ENCODE results near the gene SIGLEC10.
"Not testable (repeated sequence)": the region's sequence is repeated elsewhere in the genome, so short reads cannot be mapped to it uniquely, and the experiment has no call there.

The SIGLEC10 gene

GRCh38 chr19:51417810-51418157, 342 bp upstream of the SIGLEC10 start:
- Histone ChIP-seq H3K27me3 (ENCODE audit: control insufficient read depth in 1 of 2, insufficient read depth in 2 of 2, low read length in 2 of 2) (no peaks in the 10 kb centered on the region), H3K27ac (ENCODE audit: low read depth, low read length) (no peak overlapping the region)

GRCh38 chr19:51416422-51416821, 1.0 kb downstream of the SIGLEC10 start:
- not testable (repeated sequence) for H3K4me3 ChIP-seq (ENCODE audit: low read depth in 1 of 2, low read length in 2 of 2); H3K27me3 ChIP-seq (ENCODE audit: control insufficient read depth in 1 of 2, insufficient read depth in 2 of 2, low read length in 2 of 2); H3K9me3 ChIP-seq (ENCODE audit: control insufficient read depth in 1 of 2, low read length in 2 of 2); H3K36me3 ChIP-seq (ENCODE audit: control insufficient read depth in 1 of 2, insufficient read depth in 2 of 2, low read length in 2 of 2); H3K4me1 ChIP-seq (ENCODE audit: control insufficient read depth in 1 of 2, insufficient read depth in 2 of 2, low read length in 2 of 2); H3K27ac ChIP-seq (ENCODE audit: low read depth, low read length); H3K9ac ChIP-seq (ENCODE audit: low read depth in 1 of 2, low read length in 2 of 2)

More at GRCh38 chr19:51417810-51418157, 342 bp upstream of the SIGLEC10 start:
- no peaks in the 10 kb centered on the region for H3K36me3 ChIP-seq (ENCODE audit: control insufficient read depth in 1 of 2, insufficient read depth in 2 of 2, low read length in 2 of 2)
- no peak overlapping the region for H3K4me3 ChIP-seq (ENCODE audit: low read depth in 1 of 2, low read length in 2 of 2)
- H3K9me3 ChIP-seq (ENCODE audit: control insufficient read depth in 1 of 2, low read length in 2 of 2) = no peaks in the 10 kb centered on the region
- no peaks in the 10 kb centered on the region for H3K4me1 ChIP-seq (ENCODE audit: control insufficient read depth in 1 of 2, insufficient read depth in 2 of 2, low read length in 2 of 2)
- H3K9ac ChIP-seq (ENCODE audit: low read depth in 1 of 2, low read length in 2 of 2) = no peak overlapping the region

- H3K27me3 ChIP-seq (ENCODE audit: control insufficient read depth in 1 of 2, insufficient read depth in 2 of 2, low read length in 2 of 2) = no peaks in the 10 kb centered on the region
- no peaks in the 10 kb centered on the region for H3K9me3 ChIP-seq (ENCODE audit: control insufficient read depth in 1 of 2, low read length in 2 of 2)
- no peaks in the 10 kb centered on the region for H3K4me1 ChIP-seq (ENCODE audit: control insufficient read depth in 1 of 2, insufficient read depth in 2 of 2, low read length in 2 of 2)
- H3K9ac ChIP-seq (ENCODE audit: low read depth in 1 of 2, low read length in 2 of 2) = no peak overlapping the region
- no peak overlapping the region for H3K4me3 ChIP-seq (ENCODE audit: low read depth in 1 of 2, low read length in 2 of 2)
- H3K27ac ChIP-seq (ENCODE audit: low read depth, low read length) = no peak overlapping the region
- H3K36me3 ChIP-seq (ENCODE audit: control insufficient read depth in 1 of 2, insufficient read depth in 2 of 2, low read length in 2 of 2) = no peaks in the 10 kb centered on the region
These were observed 2.3 kb downstream of the SIGLEC10 start for GRCh38 chr19:51415187-51415586.

GRCh38 chr19:51410950-51411748, 6.3 kb downstream of the SIGLEC10 start:
- Histone ChIP-seq H3K9me3 (ENCODE audit: control insufficient read depth in 1 of 2, low read length in 2 of 2) (no peaks in the 10 kb centered on the region), H3K9ac (ENCODE audit: low read depth in 1 of 2, low read length in 2 of 2) (no peak overlapping the region), H3K27me3 (ENCODE audit: control insufficient read depth in 1 of 2, insufficient read depth in 2 of 2, low read length in 2 of 2) (no peaks in the 10 kb centered on the region), H3K27ac (ENCODE audit: low read depth, low read length) (no peak overlapping the region), H3K4me3 (ENCODE audit: low read depth in 1 of 2, low read length in 2 of 2) (no peak overlapping the region), H3K36me3 (ENCODE audit: control insufficient read depth in 1 of 2, insufficient read depth in 2 of 2, low read length in 2 of 2) (no peaks in the 10 kb centered on the region), H3K4me1 (ENCODE audit: control insufficient read depth in 1 of 2, insufficient read depth in 2 of 2, low read length in 2 of 2) (no peaks in the 10 kb centered on the region)

GRCh38 chr19:51407511-51408131, 9.8 kb downstream of the SIGLEC10 start:
- no peak overlapping the region for H3K4me3 ChIP-seq (ENCODE audit: low read depth in 1 of 2, low read length in 2 of 2)
- no peak overlapping the region for H3K27ac ChIP-seq (ENCODE audit: low read depth, low read length)
- H3K27me3 ChIP-seq (ENCODE audit: control insufficient read depth in 1 of 2, insufficient read depth in 2 of 2, low read length in 2 of 2) = no peaks in the 10 kb centered on the region
- no peak overlapping the region for H3K9ac ChIP-seq (ENCODE audit: low read depth in 1 of 2, low read length in 2 of 2)
- no peaks in the 10 kb centered on the region for H3K36me3 ChIP-seq (ENCODE audit: control insufficient read depth in 1 of 2, insufficient read depth in 2 of 2, low read length in 2 of 2)
- peaks cover 0 to 1% of the 10 kb centered on the region in 2 donors for H3K9me3 ChIP-seq (ENCODE audit: control insufficient read depth in 1 of 2, low read length in 2 of 2)
- H3K4me1 ChIP-seq (ENCODE audit: control insufficient read depth in 1 of 2, insufficient read depth in 2 of 2, low read length in 2 of 2) = no peaks in the 10 kb centered on the region

- Histone ChIP-seq H3K4me3 (ENCODE audit: low read depth in 1 of 2, low read length in 2 of 2) (no peak overlapping the region), H3K4me1 (ENCODE audit: control insufficient read depth in 1 of 2, insufficient read depth in 2 of 2, low read length in 2 of 2) (no peaks in the 10 kb centered on the region), H3K9me3 (ENCODE audit: control insufficient read depth in 1 of 2, low read length in 2 of 2) (peaks cover 6 to 11% of the 10 kb centered on the region in 2 donors), H3K27ac (ENCODE audit: low read depth, low read length) (no peak overlapping the region), H3K27me3 (ENCODE audit: control insufficient read depth in 1 of 2, insufficient read depth in 2 of 2, low read length in 2 of 2) (no peaks in the 10 kb centered on the region), H3K9ac (ENCODE audit: low read depth in 1 of 2, low read length in 2 of 2) (no peak overlapping the region), H3K36me3 (ENCODE audit: control insufficient read depth in 1 of 2, insufficient read depth in 2 of 2, low read length in 2 of 2) (no peaks in the 10 kb centered on the region)
These were observed 15.3 kb downstream of the SIGLEC10 start for GRCh38 chr19:51402117-51402516.

GRCh38 chr19:51399936-51400335, 17.5 kb downstream of the SIGLEC10 start:
- H3K27ac ChIP-seq (ENCODE audit: low read depth, low read length); H3K4me3 ChIP-seq (ENCODE audit: low read depth in 1 of 2, low read length in 2 of 2); H3K36me3 ChIP-seq (ENCODE audit: control insufficient read depth in 1 of 2, insufficient read depth in 2 of 2, low read length in 2 of 2); H3K9ac ChIP-seq (ENCODE audit: low read depth in 1 of 2, low read length in 2 of 2); H3K4me1 ChIP-seq (ENCODE audit: control insufficient read depth in 1 of 2, insufficient read depth in 2 of 2, low read length in 2 of 2); H3K27me3 ChIP-seq (ENCODE audit: control insufficient read depth in 1 of 2, insufficient read depth in 2 of 2, low read length in 2 of 2): not testable (repeated sequence)
- H3K9me3 ChIP-seq (ENCODE audit: control insufficient read depth in 1 of 2, low read length in 2 of 2) = peaks cover 6 to 11% of the 10 kb centered on the region in 2 donors

- H3K4me3 ChIP-seq (ENCODE audit: low read depth in 1 of 2, low read length in 2 of 2) = no peak overlapping the region
- H3K36me3 ChIP-seq (ENCODE audit: control insufficient read depth in 1 of 2, insufficient read depth in 2 of 2, low read length in 2 of 2) = no peaks in the 10 kb centered on the region
- no peak overlapping the region for H3K27ac ChIP-seq (ENCODE audit: low read depth, low read length)
- H3K27me3 ChIP-seq (ENCODE audit: control insufficient read depth in 1 of 2, insufficient read depth in 2 of 2, low read length in 2 of 2) = no peaks in the 10 kb centered on the region
- H3K9me3 ChIP-seq (ENCODE audit: control insufficient read depth in 1 of 2, low read length in 2 of 2) = peaks cover 6 to 11% of the 10 kb centered on the region in 2 donors
- H3K9ac ChIP-seq (ENCODE audit: low read depth in 1 of 2, low read length in 2 of 2) = no peak overlapping the region
- H3K4me1 ChIP-seq (ENCODE audit: control insufficient read depth in 1 of 2, insufficient read depth in 2 of 2, low read length in 2 of 2) = peaks cover 6% of the 10 kb centered on the region in 2 donors
These were observed 18.2 kb downstream of the SIGLEC10 start for GRCh38 chr19:51399231-51399630.

GRCh38 chr19:51398096-51398704, 19.2 kb downstream of the SIGLEC10 start:
- H3K27ac ChIP-seq (ENCODE audit: low read depth, low read length) = no peak overlapping the region
- no peak overlapping the region for H3K4me3 ChIP-seq (ENCODE audit: low read depth in 1 of 2, low read length in 2 of 2)
- no peak overlapping the region for H3K9ac ChIP-seq (ENCODE audit: low read depth in 1 of 2, low read length in 2 of 2)
- H3K36me3 ChIP-seq (ENCODE audit: control insufficient read depth in 1 of 2, insufficient read depth in 2 of 2, low read length in 2 of 2) = no peaks in the 10 kb centered on the region
- H3K27me3 ChIP-seq (ENCODE audit: control insufficient read depth in 1 of 2, insufficient read depth in 2 of 2, low read length in 2 of 2) = no peaks in the 10 kb centered on the region
- H3K9me3 ChIP-seq (ENCODE audit: control insufficient read depth in 1 of 2, low read length in 2 of 2) = peaks cover 6 to 11% of the 10 kb centered on the region in 2 donors
- H3K4me1 ChIP-seq (ENCODE audit: control insufficient read depth in 1 of 2, insufficient read depth in 2 of 2, low read length in 2 of 2) = peaks cover 10 to 11% of the 10 kb centered on the region in 2 donors

GRCh38 chr19:51397453-51397852, 20.0 kb downstream of the SIGLEC10 start:
- not testable (repeated sequence) for H3K9me3 ChIP-seq (ENCODE audit: control insufficient read depth in 1 of 2, low read length in 2 of 2); H3K27ac ChIP-seq (ENCODE audit: low read depth, low read length); H3K36me3 ChIP-seq (ENCODE audit: control insufficient read depth in 1 of 2, insufficient read depth in 2 of 2, low read length in 2 of 2); H3K9ac ChIP-seq (ENCODE audit: low read depth in 1 of 2, low read length in 2 of 2); H3K27me3 ChIP-seq (ENCODE audit: control insufficient read depth in 1 of 2, insufficient read depth in 2 of 2, low read length in 2 of 2); H3K4me3 ChIP-seq (ENCODE audit: low read depth in 1 of 2, low read length in 2 of 2)
- peaks cover 10 to 11% of the 10 kb centered on the region in 2 donors for H3K4me1 ChIP-seq (ENCODE audit: control insufficient read depth in 1 of 2, insufficient read depth in 2 of 2, low read length in 2 of 2)
